SK-N-SH (cell line): ENCODE results near the gene CHPF.

ENCODE experiments used
- CTCF ChIP-seq: fragments of 200-600 bp; sonication (generic); IDR thresholded peaks from 2 replicates; pipeline ENCODE4 v1.6.1; 2017; ENCODE audit warnings: antibody characterized with exemption, mild to moderate bottlenecking, moderate library complexity
- MAX ChIP-seq: IDR thresholded peaks from 2 replicates; pipeline ENCODE4 v1.4.0; 2012; ENCODE audit warnings: low read depth
- RAD21 ChIP-seq: IDR thresholded peaks from 2 replicates; pipeline ENCODE4 v1.6.1; 2012; ENCODE audit warnings: mild to moderate bottlenecking, low read length
- RCOR1 ChIP-seq: fragments of 150-350 bp; IDR thresholded peaks from 2 replicates; pipeline ENCODE4 v1.6.1; 2017; ENCODE audit warnings: antibody characterized with exemption, low read length
- TAF1 ChIP-seq: IDR thresholded peaks from 2 replicates; pipeline ENCODE4 v1.6.1; 2012; ENCODE audit warnings: low read depth, mild to moderate bottlenecking, low read length, moderate library complexity, borderline replicate concordance
- USF2 ChIP-seq: fragments of 150-350 bp; IDR thresholded peaks from 2 replicates; pipeline ENCODE4 v1.6.1; 2017; ENCODE audit warnings: antibody characterized with exemption, low read length, low read depth, borderline replicate concordance

GRCh38 chr2:219514196-219514761, 29.3 kb downstream of the CHPF start, which contains the start of gene ASIC4:
- no peak for TF ChIP-seq USF2
- no peak; the same call in 1 of the 2 replicates for TF ChIP-seq RCOR1
- peak; percentile 31; the same call in 1 of the 2 replicates for TF ChIP-seq MAX
- no peak for TF ChIP-seq CTCF
- TF ChIP-seq RAD21, result 0 out of 2 replicates have a peak, but pooled peaks have one; percentile 10
- no peak for TF ChIP-seq TAF1
